ENCODE results near the gene DCST1. TPM values are rescaled to one million over a fixed set of nuclear protein-coding genes. Genes with fewer than 3 reads are reported as not detected.

Gene DCST1
- total and polyA plus RNA-seq, 2 donors (not counting 1 experiment from before 2014, with no cell fraction given): 0.22 TPM; not detected in 1

DNA sequence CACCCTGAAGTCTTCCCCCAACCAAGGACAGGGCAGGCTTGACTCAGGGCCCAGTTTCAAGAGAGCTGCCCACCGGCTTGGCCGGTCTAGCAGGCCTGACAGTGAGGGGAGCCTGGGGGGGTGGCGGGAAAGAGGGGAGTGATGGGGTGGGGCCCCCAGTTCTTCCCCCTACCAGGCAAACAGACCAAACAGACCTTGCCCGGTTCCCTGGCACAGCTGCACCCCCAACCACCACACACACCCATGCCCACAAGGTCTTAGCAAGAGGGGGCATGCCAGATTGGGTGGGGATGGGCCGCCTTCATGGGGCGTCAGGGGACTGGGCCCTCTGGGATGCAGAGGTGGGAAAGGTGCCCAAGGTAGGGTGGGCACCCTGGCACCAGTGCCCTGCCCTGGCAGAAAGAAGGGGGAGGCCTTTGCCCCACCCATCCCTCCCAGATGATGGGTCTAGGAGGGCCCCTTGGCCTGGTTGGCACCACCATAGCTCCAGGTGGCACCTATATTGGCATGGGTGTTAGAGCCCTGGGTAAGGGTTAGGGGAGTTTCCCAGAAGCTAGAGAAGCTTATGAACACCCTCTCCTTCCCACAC is 22.1 kb upstream of the DCST1 start:
- Histone ChIP-seq H3K9me3 (ENCODE audit: control extremely low read depth in 1 of 3, control insufficient read depth in 2 of 3, insufficient read depth in 1 of 3, low read length in 2 of 3) (no peaks in the 10 kb centered on the region), H3K27ac (ENCODE audit: low read length in 2 of 2) (peak overlapping the region in 1 of 2 donors; percentile 48), H3K4me3 (ENCODE audit: control extremely low read depth in 1 of 5, extremely low read depth in 1 of 5, insufficient read depth in 1 of 5, low read depth in 2 of 5, low read length in 4 of 5) (no peak overlapping the region), H3K4me1 (ENCODE audit: control insufficient read depth in 2 of 2, insufficient read depth in 2 of 2, low read length in 2 of 2) (peaks cover 92 to 100% of the 10 kb centered on the region in 2 donors), H4K20me1 (ENCODE audit: control insufficient read depth, insufficient read depth, low read length, poor library complexity, severe bottlenecking) (peaks cover 30% of the 10 kb centered on the region), H3K9ac (ENCODE audit: low read length) (no peak overlapping the region), H3K27me3 (replicated peaks in 1 of 4; ENCODE audit: control extremely low read depth in 1 of 4, control insufficient read depth in 3 of 4, insufficient read depth in 4 of 4, low read length in 3 of 4) (no peaks in the 10 kb centered on the region), H2AFZ (ENCODE audit: insufficient read depth, low read depth, low read length, poor library complexity, severe bottlenecking) (no peak overlapping the region), H3K79me2 (ENCODE audit: control insufficient read depth, insufficient read depth, low read length) (peaks cover 34% of the 10 kb centered on the region), H3K36me3 (replicated peaks in 1 of 2; ENCODE audit: control extremely low read depth in 1 of 2, control insufficient read depth in 1 of 2, extremely low read depth in 1 of 2, insufficient read depth in 2 of 2, low read length in 1 of 2) (peaks cover 0 to 29% of the 10 kb centered on the region in 2 experiments), H3K4me2 (replicated peaks; ENCODE audit: low read depth, low read length, poor library complexity, severe bottlenecking) (peak overlapping the region; percentile 61)
- TF ChIP-seq EZH2 (IDR thresholded peaks at IDR 0.05; ENCODE audit: borderline replicate concordance, insufficient read depth, low read depth, low read length, poor library complexity, severe bottlenecking): no peak
- TF ChIP-seq, protein P1, sequence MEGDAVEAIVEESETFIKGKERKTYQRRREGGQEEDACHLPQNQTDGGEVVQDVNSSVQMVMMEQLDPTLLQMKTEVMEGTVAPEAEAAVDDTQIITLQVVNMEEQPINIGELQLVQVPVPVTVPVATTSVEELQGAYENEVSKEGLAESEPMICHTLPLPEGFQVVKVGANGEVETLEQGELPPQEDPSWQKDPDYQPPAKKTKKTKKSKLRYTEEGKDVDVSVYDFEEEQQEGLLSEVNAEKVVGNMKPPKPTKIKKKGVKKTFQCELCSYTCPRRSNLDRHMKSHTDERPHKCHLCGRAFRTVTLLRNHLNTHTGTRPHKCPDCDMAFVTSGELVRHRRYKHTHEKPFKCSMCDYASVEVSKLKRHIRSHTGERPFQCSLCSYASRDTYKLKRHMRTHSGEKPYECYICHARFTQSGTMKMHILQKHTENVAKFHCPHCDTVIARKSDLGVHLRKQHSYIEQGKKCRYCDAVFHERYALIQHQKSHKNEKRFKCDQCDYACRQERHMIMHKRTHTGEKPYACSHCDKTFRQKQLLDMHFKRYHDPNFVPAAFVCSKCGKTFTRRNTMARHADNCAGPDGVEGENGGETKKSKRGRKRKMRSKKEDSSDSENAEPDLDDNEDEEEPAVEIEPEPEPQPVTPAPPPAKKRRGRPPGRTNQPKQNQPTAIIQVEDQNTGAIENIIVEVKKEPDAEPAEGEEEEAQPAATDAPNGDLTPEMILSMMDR (IDR thresholded peaks at IDR 0.05): no peak
- DNase-seq (no peak), ATAC-seq (ENCODE audit: low read depth) (no peak)
- Mint-ChIP-seq H3K9me3 (ENCODE audit: insufficient read depth) (no peaks in the 10 kb centered on the region), H3K4me1 (peaks cover 78% of the 10 kb centered on the region), H3K27me3 (no peaks in the 10 kb centered on the region), H3K4me3 (no peak overlapping the region), H3K27ac (peak overlapping the region; percentile 83)
- intact Hi-C loops (cut with micrococcal nuclease): no loop called here
- POLR2A ChIA-PET: interaction anchor here (0.6 to 0.8 kb wide), 2 partner anchors 67 to 128 kb away, joined by 3 to 5 read pairs; no protein-coding TSS in a partner anchor
- CTCF ChIA-PET: interaction anchor here (1.2 to 17.4 kb wide), 4 partner anchors 9 to 50 kb away, joined by 3 to 295 read pairs (median 4); partner anchors contain the start of genes LENEP and ZBTB7B
- 100% methylated on average over 1 of the region's 6 CpGs for WGBS (ENCODE audit: insufficient coverage)

DNA sequence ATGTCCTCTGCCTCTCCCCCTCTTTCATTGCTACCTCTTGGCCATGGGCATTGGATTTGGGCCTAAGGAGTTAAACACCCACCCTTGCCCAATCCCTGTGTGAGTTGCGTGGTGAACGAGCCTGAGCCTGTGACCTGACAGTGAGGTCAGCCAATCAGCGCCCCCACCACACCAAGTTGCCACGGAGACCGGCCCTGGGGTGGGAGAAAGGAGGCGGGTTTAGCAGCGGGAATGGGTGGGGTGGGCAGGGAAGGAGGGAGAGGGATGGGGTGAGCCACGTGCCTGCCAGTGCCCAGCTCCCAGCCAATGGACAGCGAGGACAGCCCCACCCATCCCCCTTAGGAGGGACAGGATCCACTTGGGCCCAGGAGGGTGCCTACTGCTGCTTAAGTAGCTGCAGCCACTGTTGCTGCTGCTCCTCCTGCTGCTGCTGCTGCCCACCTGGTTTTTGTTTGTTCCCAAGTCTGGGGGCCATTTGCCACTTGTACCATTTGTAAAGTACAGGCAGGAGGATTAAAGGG is 21.5 kb upstream of the DCST1 start:
- Histone ChIP-seq H3K27me3 (replicated peaks in 1 of 4; ENCODE audit: control extremely low read depth in 1 of 4, control insufficient read depth in 3 of 4, insufficient read depth in 4 of 4, low read length in 3 of 4) (no peaks in the 10 kb centered on the region), H4K20me1 (ENCODE audit: control insufficient read depth, insufficient read depth, low read length, poor library complexity, severe bottlenecking) (peaks cover 24% of the 10 kb centered on the region), H3K4me3 (ENCODE audit: control extremely low read depth in 1 of 5, extremely low read depth in 1 of 5, insufficient read depth in 1 of 5, low read depth in 2 of 5, low read length in 4 of 5) (no peak overlapping the region), H3K27ac (ENCODE audit: low read length in 2 of 2) (peak overlapping the region in 1 of 2 donors; percentile 48), H3K9me3 (ENCODE audit: control extremely low read depth in 1 of 3, control insufficient read depth in 2 of 3, insufficient read depth in 1 of 3, low read length in 2 of 3) (no peaks in the 10 kb centered on the region), H3K9ac (ENCODE audit: low read length) (no peak overlapping the region), H2AFZ (ENCODE audit: insufficient read depth, low read depth, low read length, poor library complexity, severe bottlenecking) (no peak overlapping the region), H3K79me2 (ENCODE audit: control insufficient read depth, insufficient read depth, low read length) (peaks cover 29% of the 10 kb centered on the region), H3K4me2 (replicated peaks; ENCODE audit: low read depth, low read length, poor library complexity, severe bottlenecking) (peak overlapping the region; percentile 22), H3K4me1 (ENCODE audit: control insufficient read depth in 2 of 2, insufficient read depth in 2 of 2, low read length in 2 of 2) (peaks cover 92 to 100% of the 10 kb centered on the region in 2 donors), H3K36me3 (replicated peaks in 1 of 2; ENCODE audit: control extremely low read depth in 1 of 2, control insufficient read depth in 1 of 2, extremely low read depth in 1 of 2, insufficient read depth in 2 of 2, low read length in 1 of 2) (peaks cover 0 to 29% of the 10 kb centered on the region in 2 experiments)
- no peak for ATAC-seq (ENCODE audit: low read depth)
- no peak overlapping the region for H3K4me3 Mint-ChIP-seq
- POLR2A ChIA-PET: interaction anchor here (0.6 to 6.0 kb wide), 5 partner anchors 10 to 128 kb away, joined by 3 to 74 read pairs (median 5); partner anchors contain the start of gene ZBTB7B
- CTCF ChIA-PET: interaction anchor here (1.6 to 17.4 kb wide), 3 partner anchors 12 to 49 kb away, joined by 3 to 295 read pairs (median 4); partner anchors contain the start of genes LENEP and ZBTB7B
- H3K27me3 Mint-ChIP-seq: no peaks in the 10 kb centered on the region
- TF ChIP-seq, protein P1 (IDR thresholded peaks at IDR 0.05): no peak
- no peak for TF ChIP-seq EZH2 (IDR thresholded peaks at IDR 0.05; ENCODE audit: borderline replicate concordance, insufficient read depth, low read depth, low read length, poor library complexity, severe bottlenecking)
- no peaks in the 10 kb centered on the region for H3K9me3 Mint-ChIP-seq (ENCODE audit: insufficient read depth)
- peaks cover 78% of the 10 kb centered on the region for H3K4me1 Mint-ChIP-seq
- 61% methylated on average over 3 of the region's 9 CpGs for WGBS (ENCODE audit: insufficient coverage)
- peak overlapping the region; percentile 83 for H3K27ac Mint-ChIP-seq
- DNase-seq: no peak
- intact Hi-C loops (cut with micrococcal nuclease): no loop called here

Measured in B cell (primary cell).